ENCODE measurements around the gene FRS2. TPM values are rescaled to one million over a fixed set of nuclear protein-coding genes. Genes with fewer than 3 reads are reported as not detected.

FRS2 gene
- total and polyA plus RNA-seq, 9 of the 15 experiments (the other 6 are each of a cell fraction or from before 2014, with no cell fraction given), result 1.0 to 9.1 (median 6.0) TPM

DNA sequence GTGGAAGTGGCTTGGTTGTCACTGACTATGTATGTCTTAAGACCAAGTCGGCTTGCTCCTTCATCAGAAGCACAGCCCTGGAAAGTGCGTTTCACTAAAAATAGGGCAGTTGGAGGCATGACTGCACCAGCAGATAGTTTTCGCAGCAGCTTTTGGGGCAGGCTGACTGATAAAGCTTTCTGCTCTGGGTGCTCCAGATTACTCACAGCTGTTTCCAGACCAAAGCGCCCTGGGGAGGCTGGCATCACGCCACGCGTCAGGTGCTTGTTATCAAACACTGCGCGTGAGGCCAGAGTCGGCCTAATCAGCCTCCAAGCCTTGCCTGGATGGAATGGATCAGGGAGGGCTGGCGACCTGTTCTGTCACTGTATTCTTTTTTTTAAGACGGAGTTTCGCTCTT lies 153.8 kb downstream of the FRS2 start (continued):
- TF ChIP-seq SREBF1 (IDR thresholded peaks at IDR 0.05; ENCODE audit: borderline replicate concordance, low read depth, low read length), result peak; percentile 73; the same call in 1 of the 2 replicates
- TF ChIP-seq CHD4 (IDR thresholded peaks at IDR 0.05; ENCODE audit: insufficient read depth, insufficient replicate concordance, low read depth, low read length, poor library complexity, severe bottlenecking), result no peak
- peak; percentile 52 for TF ChIP-seq RBBP5 (IDR thresholded peaks at IDR 0.05; ENCODE audit: borderline replicate concordance, insufficient read depth, low read length, poor library complexity, severe bottlenecking)
- TF ChIP-seq, protein P1, sequence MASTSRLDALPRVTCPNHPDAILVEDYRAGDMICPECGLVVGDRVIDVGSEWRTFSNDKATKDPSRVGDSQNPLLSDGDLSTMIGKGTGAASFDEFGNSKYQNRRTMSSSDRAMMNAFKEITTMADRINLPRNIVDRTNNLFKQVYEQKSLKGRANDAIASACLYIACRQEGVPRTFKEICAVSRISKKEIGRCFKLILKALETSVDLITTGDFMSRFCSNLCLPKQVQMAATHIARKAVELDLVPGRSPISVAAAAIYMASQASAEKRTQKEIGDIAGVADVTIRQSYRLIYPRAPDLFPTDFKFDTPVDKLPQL (IDR thresholded peaks at IDR 0.05; ENCODE audit: extremely low read depth, insufficient read length), result no peak
- TF ChIP-seq FUS (optimal IDR thresholded peaks at IDR 0.05; ENCODE audit: low read depth, low read length), result no peak
- TF ChIP-seq SRSF1 (IDR thresholded peaks at IDR 0.05; ENCODE audit: low read depth, low read length), result no peak
- TF ChIP-seq CBFA2T2 (conservative IDR thresholded peaks at IDR 0.05), result peak; percentile 100
- TF ChIP-seq, protein P2, sequence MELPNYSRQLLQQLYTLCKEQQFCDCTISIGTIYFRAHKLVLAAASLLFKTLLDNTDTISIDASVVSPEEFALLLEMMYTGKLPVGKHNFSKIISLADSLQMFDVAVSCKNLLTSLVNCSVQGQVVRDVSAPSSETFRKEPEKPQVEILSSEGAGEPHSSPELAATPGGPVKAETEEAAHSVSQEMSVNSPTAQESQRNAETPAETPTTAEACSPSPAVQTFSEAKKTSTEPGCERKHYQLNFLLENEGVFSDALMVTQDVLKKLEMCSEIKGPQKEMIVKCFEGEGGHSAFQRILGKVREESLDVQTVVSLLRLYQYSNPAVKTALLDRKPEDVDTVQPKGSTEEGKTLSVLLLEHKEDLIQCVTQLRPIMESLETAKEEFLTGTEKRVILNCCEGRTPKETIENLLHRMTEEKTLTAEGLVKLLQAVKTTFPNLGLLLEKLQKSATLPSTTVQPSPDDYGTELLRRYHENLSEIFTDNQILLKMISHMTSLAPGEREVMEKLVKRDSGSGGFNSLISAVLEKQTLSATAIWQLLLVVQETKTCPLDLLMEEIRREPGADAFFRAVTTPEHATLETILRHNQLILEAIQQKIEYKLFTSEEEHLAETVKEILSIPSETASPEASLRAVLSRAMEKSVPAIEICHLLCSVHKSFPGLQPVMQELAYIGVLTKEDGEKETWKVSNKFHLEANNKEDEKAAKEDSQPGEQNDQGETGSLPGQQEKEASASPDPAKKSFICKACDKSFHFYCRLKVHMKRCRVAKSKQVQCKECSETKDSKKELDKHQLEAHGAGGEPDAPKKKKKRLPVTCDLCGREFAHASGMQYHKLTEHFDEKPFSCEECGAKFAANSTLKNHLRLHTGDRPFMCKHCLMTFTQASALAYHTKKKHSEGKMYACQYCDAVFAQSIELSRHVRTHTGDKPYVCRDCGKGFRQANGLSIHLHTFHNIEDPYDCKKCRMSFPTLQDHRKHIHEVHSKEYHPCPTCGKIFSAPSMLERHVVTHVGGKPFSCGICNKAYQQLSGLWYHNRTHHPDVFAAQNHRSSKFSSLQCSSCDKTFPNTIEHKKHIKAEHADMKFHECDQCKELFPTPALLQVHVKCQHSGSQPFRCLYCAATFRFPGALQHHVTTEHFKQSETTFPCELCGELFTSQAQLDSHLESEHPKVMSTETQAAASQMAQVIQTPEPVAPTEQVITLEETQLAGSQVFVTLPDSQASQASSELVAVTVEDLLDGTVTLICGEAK (IDR thresholded peaks at IDR 0.05), result peak; percentile 74
- TF ChIP-seq, protein P2 (CRISPR knock-in tag; IDR thresholded peaks at IDR 0.05), result no peak
- peak; percentile 86 for TF ChIP-seq RUNX1 (IDR thresholded peaks at IDR 0.05; ENCODE audit: low read depth)
- no peak for TF ChIP-seq DNMT1 (IDR thresholded peaks at IDR 0.05)
- TF ChIP-seq, protein P3, sequence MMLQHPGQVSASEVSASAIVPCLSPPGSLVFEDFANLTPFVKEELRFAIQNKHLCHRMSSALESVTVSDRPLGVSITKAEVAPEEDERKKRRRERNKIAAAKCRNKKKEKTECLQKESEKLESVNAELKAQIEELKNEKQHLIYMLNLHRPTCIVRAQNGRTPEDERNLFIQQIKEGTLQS (IDR thresholded peaks at IDR 0.05), result peak; percentile 44; the same call in 1 of the 2 replicates
- TF ChIP-seq, protein P3 (CRISPR knock-in tag; conservative IDR thresholded peaks at IDR 0.05), result peak; percentile 73
- TF ChIP-seq, protein P4, sequence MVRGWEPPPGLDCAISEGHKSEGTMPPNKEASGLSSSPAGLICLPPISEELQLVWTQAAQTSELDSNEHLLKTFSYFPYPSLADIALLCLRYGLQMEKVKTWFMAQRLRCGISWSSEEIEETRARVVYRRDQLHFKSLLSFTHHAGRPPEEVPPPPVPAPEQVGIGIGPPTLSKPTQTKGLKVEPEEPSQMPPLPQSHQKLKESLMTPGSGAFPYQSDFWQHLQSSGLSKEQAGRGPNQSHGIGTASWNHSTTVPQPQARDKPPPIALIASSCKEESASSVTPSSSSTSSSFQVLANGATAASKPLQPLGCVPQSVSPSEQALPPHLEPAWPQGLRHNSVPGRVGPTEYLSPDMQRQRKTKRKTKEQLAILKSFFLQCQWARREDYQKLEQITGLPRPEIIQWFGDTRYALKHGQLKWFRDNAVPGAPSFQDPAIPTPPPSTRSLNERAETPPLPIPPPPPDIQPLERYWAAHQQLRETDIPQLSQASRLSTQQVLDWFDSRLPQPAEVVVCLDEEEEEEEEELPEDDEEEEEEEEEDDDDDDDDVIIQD (CRISPR knock-in tag; IDR thresholded peaks at IDR 0.05), result no peak
- no peak for TF ChIP-seq ZNF282 (CRISPR knock-in tag; IDR thresholded peaks at IDR 0.05)
- no peak for TF ChIP-seq YBX1 (IDR thresholded peaks at IDR 0.05)
- peak; percentile 88; the same call in 1 of the 2 replicates for TF ChIP-seq ZNF668 (CRISPR knock-in tag; IDR thresholded peaks at IDR 0.05)

Measured in K562 (cell line).